GM19351 (cell line): ENCODE data around the gene ACSL1.

Source experiments
- ATAC-seq: cut with Tn5 transposase; IDR thresholded peaks from one replicate; pipeline ENCODE4 v1.9.1; 2021; ENCODE audit warnings: mild to moderate bottlenecking, moderate library complexity; ENCODE audit not compliant: unreplicated experiment

The ACSL1 gene

GRCh38 chr4:184732126-184732525 lies 93.6 kb downstream of the ACSL1 start:
- ATAC-seq = no peak

GRCh38 chr4:184731056-184731455 lies 94.7 kb downstream of the ACSL1 start:
- no peak for ATAC-seq

- no peak for ATAC-seq
These were observed 95.8 kb downstream of the ACSL1 start for GRCh38 chr4:184729946-184730345.

DNA sequence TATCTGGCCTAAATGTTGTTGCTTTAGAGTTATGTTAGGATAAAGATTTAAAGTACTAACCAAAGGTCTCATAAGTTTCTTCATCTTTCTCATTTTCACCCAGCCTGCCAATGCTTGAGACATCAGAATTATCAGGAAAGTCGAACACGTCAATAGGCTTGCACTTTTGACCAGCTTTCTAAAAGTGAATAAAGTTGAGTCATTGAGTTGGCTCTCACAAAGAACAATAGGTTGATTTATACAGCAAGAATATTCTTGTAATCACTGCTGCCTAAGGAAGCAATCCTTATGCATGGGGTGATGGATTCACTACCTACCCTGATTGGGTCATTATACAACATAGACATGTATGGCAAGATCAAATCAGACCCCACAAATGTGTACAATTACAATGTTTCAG lies 96.9 kb downstream of the ACSL1 start:
- no peak for ATAC-seq

GRCh38 chr4:184727430-184727829 lies 98.3 kb downstream of the ACSL1 start:
- ATAC-seq = no peak

DNA sequence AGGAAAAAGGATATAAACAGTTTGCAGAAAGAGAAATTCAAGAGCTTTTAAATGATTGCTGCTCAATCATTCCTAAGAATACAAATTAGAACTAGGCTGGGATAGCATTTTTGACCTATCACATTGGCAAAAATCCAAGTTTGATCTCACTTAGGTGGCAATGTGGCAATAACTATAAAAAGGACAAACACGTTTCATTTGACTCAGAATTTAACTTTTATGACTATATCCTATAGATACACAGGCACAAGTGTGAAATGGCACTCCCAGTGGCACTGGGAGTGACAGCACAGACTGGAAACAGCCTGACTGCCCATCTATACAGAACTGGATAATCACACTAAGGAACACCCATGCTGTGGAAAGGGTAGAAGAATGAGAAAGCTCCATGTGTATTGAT lies 103.0 kb downstream of the ACSL1 start:
- ATAC-seq = no peak

GRCh38 chr4:184721254-184721653 lies 104.5 kb downstream of the ACSL1 start:
- ATAC-seq = no peak

DNA sequence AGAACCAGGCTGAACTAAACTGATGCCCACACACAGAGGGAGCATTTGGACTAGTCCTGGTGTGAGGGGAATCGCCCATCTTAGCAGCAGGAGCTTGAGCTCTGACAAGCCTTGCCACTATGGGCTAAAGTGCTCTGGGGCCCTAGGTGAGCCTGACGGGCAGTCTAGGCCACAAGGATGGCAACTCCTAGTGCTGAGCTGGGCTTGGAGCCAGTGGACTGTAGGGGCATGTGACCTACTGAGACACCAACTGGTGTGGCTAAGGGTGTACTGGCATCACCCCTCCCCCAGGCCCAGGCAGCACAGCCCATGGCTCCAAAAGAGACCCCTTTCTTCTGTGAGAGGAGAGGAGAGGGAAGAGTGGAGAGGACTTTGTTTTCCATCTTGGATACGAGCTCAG lies 106.4 kb downstream of the ACSL1 start:
- no peak for ATAC-seq

GRCh38 chr4:184715526-184715925 lies 110.2 kb downstream of the ACSL1 start:
- ATAC-seq = no peak

- no peak for ATAC-seq
These were observed 111.9 kb downstream of the ACSL1 start for GRCh38 chr4:184713887-184714286.

- no peak for ATAC-seq
These were observed 113.4 kb downstream of the ACSL1 start for GRCh38 chr4:184712322-184712721.

DNA sequence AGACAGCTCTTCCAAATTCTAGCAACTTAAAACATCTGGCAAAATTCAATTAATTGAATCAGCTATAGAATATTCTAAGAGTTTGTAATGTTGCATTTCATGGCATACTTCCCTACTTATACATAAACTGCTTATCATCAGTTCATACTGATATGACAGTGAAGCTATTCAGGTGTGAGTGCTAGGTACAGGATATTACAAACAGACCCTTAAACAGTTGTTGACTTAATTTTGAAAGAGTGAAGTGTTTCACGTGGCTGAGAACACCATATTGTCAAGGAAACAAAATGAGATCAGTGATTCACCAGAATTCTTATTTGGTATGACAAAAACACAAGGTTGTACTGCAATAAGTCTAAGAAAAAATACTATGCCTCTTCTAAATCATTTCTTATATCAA lies 119.3 kb downstream of the ACSL1 start:
- ATAC-seq = no peak

- peak; percentile 82 for ATAC-seq
These were observed 120.1 kb downstream of the ACSL1 start for GRCh38 chr4:184705692-184706091.
